Liver (tissue), 9 donors: ENCODE measurements around the gene MCEMP1. TPM values are rescaled to one million over a fixed set of nuclear protein-coding genes. Genes with fewer than 3 reads are reported as not detected.

Experiments used
- DNase-seq: peaks from one replicate; pipeline ENCODE4 v3.0.0-alpha.2; 2017; ENCODE audit warnings: low spot score
- H3K27ac ChIP-seq, 2 donors: one replicate each; pipeline ENCODE4 v1.7.0; 2013; ENCODE audit warnings: inconsistent platforms in 2 of 2, low read length in 2 of 2, control low read depth in 1 of 2, low read depth in 1 of 2, mild to moderate bottlenecking in 1 of 2
- H3K27me3 ChIP-seq, 4 donors: one replicate each; pipeline versions ENCODE4 v1.6.1 to v1.7.0; 2013; ENCODE audit warnings: low read length in 3 of 4, inconsistent platforms in 1 of 4, mild to moderate bottlenecking in 1 of 4, moderate library complexity in 1 of 4; ENCODE audit not compliant: control insufficient read depth in 4 of 4, insufficient read depth in 4 of 4
- H3K36me3 ChIP-seq, 4 donors: one replicate each; pipeline versions ENCODE4 v1.6.1 to v1.7.0; 2013; ENCODE audit warnings: low read length in 3 of 4, mild to moderate bottlenecking in 3 of 4, low read depth in 1 of 4, moderate library complexity in 1 of 4; ENCODE audit not compliant: control insufficient read depth in 4 of 4, insufficient read depth in 3 of 4
- H3K4me1 ChIP-seq, 4 donors: one replicate each; pipeline versions ENCODE4 v1.6.1 to v1.7.0; 2013; ENCODE audit warnings: low read length in 3 of 4, mild to moderate bottlenecking in 3 of 4, moderate library complexity in 1 of 4; ENCODE audit not compliant: control insufficient read depth in 4 of 4, insufficient read depth in 4 of 4
- H3K4me3 ChIP-seq, 3 donors: one replicate each; pipeline versions ENCODE4 v1.6.1 to v1.7.0; 2013; ENCODE audit warnings: low read length in 3 of 3, control low read depth in 1 of 3, low read depth in 1 of 3, mild to moderate bottlenecking in 1 of 3
- H3K9ac ChIP-seq, 2 donors: one replicate each; pipeline ENCODE4 v1.7.0; 2013; ENCODE audit warnings: low read length in 2 of 2, mild to moderate bottlenecking in 2 of 2, moderate library complexity in 2 of 2, control low read depth in 1 of 2, low read depth in 1 of 2
- H3K9me3 ChIP-seq, 4 donors: one replicate each; pipeline versions ENCODE4 v1.6.1 to v1.7.0; 2013; ENCODE audit warnings: low read length in 3 of 4; ENCODE audit not compliant: control insufficient read depth in 4 of 4
- ATF3 ChIP-seq: IDR thresholded peaks from 2 replicates; pipeline ENCODE4 v1.6.1; 2016; ENCODE audit warnings: antibody characterized with exemption
- CTCF ChIP-seq: fragments of 150-350 bp; IDR thresholded peaks from 2 replicates; pipeline ENCODE4 v1.5.1; 2017; ENCODE audit warnings: improper control_type of control experiment, low read depth, low read length; ENCODE audit not compliant: missing input control
- EGR1 ChIP-seq, 2 donors: IDR thresholded peaks; 2 replicates each; pipeline ENCODE4 v1.6.1; 2016 to 2018; ENCODE audit warnings: antibody characterized with exemption in 2 of 2, low read depth in 2 of 2
- FOXA1 ChIP-seq: IDR thresholded peaks from 2 replicates; pipeline ENCODE4 v1.6.1; 2016; ENCODE audit warnings: antibody characterized with exemption
- FOXA2 ChIP-seq: IDR thresholded peaks from 2 replicates; pipeline ENCODE4 v1.6.1; 2016; ENCODE audit warnings: antibody characterized with exemption
- GABPA ChIP-seq, 2 donors: IDR thresholded peaks in 1 of 2; conservative IDR thresholded peaks in 1 of 2; 2 replicates each; pipeline ENCODE4 v1.6.1; 2016; ENCODE audit warnings: antibody characterized with exemption in 2 of 2, mild to moderate bottlenecking in 1 of 2, moderate library complexity in 1 of 2
- HNF4A ChIP-seq, 2 donors: conservative IDR thresholded peaks; 2 replicates each; pipeline ENCODE4 v1.6.1; 2016; ENCODE audit warnings: antibody characterized with exemption in 2 of 2, mild to moderate bottlenecking in 2 of 2
- HNF4G ChIP-seq: IDR thresholded peaks from 2 replicates; pipeline ENCODE4 v1.6.1; 2016; ENCODE audit warnings: antibody characterized with exemption
- JUND ChIP-seq, 2 donors: IDR thresholded peaks; 2 replicates each; pipeline ENCODE4 v1.6.1; 2016; ENCODE audit warnings: antibody characterized with exemption in 2 of 2
- MAX ChIP-seq: IDR thresholded peaks from 2 replicates; pipeline ENCODE4 v1.6.1; 2016; ENCODE audit warnings: antibody characterized with exemption
- NR2F2 ChIP-seq: IDR thresholded peaks from 2 replicates; pipeline ENCODE4 v1.6.1; 2016; ENCODE audit warnings: antibody characterized with exemption
- RXRA ChIP-seq, 2 donors: IDR thresholded peaks; 2 replicates each; pipeline ENCODE4 v1.6.1; 2017 to 2018; ENCODE audit warnings: antibody characterized with exemption in 2 of 2, mild to moderate bottlenecking in 1 of 2
- SP1 ChIP-seq: IDR thresholded peaks from 2 replicates; pipeline ENCODE4 v1.6.1; 2018; ENCODE audit warnings: antibody characterized with exemption, mild to moderate bottlenecking
- TAF1 ChIP-seq: conservative IDR thresholded peaks from 2 replicates; pipeline ENCODE4 v1.6.1; 2016; ENCODE audit warnings: antibody characterized with exemption, mild to moderate bottlenecking
- ZBTB33 ChIP-seq: IDR thresholded peaks from 2 replicates; pipeline ENCODE4 v1.6.1; 2016; ENCODE audit warnings: antibody characterized with exemption
- WGBS: extraction: QIAGEN DNeasy Blood & Tissue Kit; methylation state at CpG from one replicate; pipeline ENCODE4 v1.1.7; 2013; 5-methylcytosine and 5-hydroxymethylcytosine counted together
- polyA plus RNA-seq, 2 donors: library from polyadenylated mRNA; stranded (reverse) in 1 of 2; unstranded in 1 of 2; fragments of 200-250 nt in 1 of 2; fragments of >200 nt in 1 of 2; fragmentation: Nextera tagmentation in 1 of 2; extraction: Ambion mirVana in 1 of 2; gene quantifications; one replicate each; pipeline versions ENCODE4 v1.2.1 to v1.2.3, GENCODE V29; 2013 to 2015
- total RNA-seq, 2 donors: library from RNA; depleted of rRNA; stranded (reverse); fragments of >200 nt; gene quantifications; one replicate each; pipeline ENCODE4 v1.2.3, GENCODE V29; 2014
- donor health status: healthy.
- donor health status: healthy.
- donor health status: healthy.
- donor health status: healthy.
- donor health status: healthy.

The MCEMP1 gene
- total and polyA plus RNA-seq, 4 donors: 0.29 to 0.92 (median 0.48) TPM

GRCh38 chr19:7654401-7654800 lies 22.5 kb upstream of the MCEMP1 start:
- Histone ChIP-seq H3K9ac (no peak overlapping the region), H3K27me3 (no peaks in the 10 kb centered on the region), H3K27ac (no peak overlapping the region), H3K4me1 (peaks cover 0 to 5% (median 3%) of the 10 kb centered on the region in 4 donors), H3K9me3 (no peaks in the 10 kb centered on the region), H3K4me3 (no peak overlapping the region), H3K36me3 (no peaks in the 10 kb centered on the region)
- TF ChIP-seq HNF4A (conservative IDR thresholded peaks at IDR 0.05): no peak
- no peak for TF ChIP-seq HNF4G
- no peak for TF ChIP-seq CTCF
- no peak for TF ChIP-seq FOXA2
- TF ChIP-seq EGR1 (IDR thresholded peaks at IDR 0.05; ENCODE audit: low read depth in 2 of 2): no peak
- TF ChIP-seq MAX: no peak
- no peak for TF ChIP-seq RXRA (IDR thresholded peaks at IDR 0.05)
- TF ChIP-seq NR2F2: no peak
- TF ChIP-seq SP1: no peak
- TF ChIP-seq ZBTB33: no peak
- TF ChIP-seq GABPA (IDR thresholded peaks at IDR 0.05 in 1 of 2, conservative IDR thresholded peaks at IDR 0.05 in 1 of 2): no peak
- no peak for TF ChIP-seq JUND (IDR thresholded peaks at IDR 0.05)
- TF ChIP-seq TAF1: no peak
- TF ChIP-seq ATF3: no peak
- 85% methylated on average over 8 of the region's 8 CpGs for WGBS
- DNase-seq: no peak

GRCh38 chr19:7655581-7655980 lies 21.3 kb upstream of the MCEMP1 start:
- no peak for DNase-seq
- no peaks in the 10 kb centered on the region for H3K27me3 ChIP-seq
- TF ChIP-seq NR2F2: no peak
- TF ChIP-seq MAX: no peak
- TF ChIP-seq TAF1: no peak
- TF ChIP-seq JUND (IDR thresholded peaks at IDR 0.05): no peak
- TF ChIP-seq FOXA1: no peak
- TF ChIP-seq SP1: no peak
- H3K9ac ChIP-seq: no peak overlapping the region
- H3K4me1 ChIP-seq: peaks cover 0 to 5% (median 3%) of the 10 kb centered on the region in 4 donors
- 79% methylated on average over 8 of the region's 8 CpGs for WGBS
- no peak overlapping the region for H3K27ac ChIP-seq
- H3K4me3 ChIP-seq: no peak overlapping the region
- H3K9me3 ChIP-seq: no peaks in the 10 kb centered on the region
- H3K36me3 ChIP-seq: no peaks in the 10 kb centered on the region
